Measurements from ENCODE around the gene DNAJC17.

The DNAJC17 gene

GRCh38 chr15:40743485-40743901 is 63.8 kb downstream of the DNAJC17 start:
- DNase-seq (ENCODE audit: low read depth in 2 of 2) = no peak

GRCh38 chr15:40739854-40740253 is 67.4 kb downstream of the DNAJC17 start:
- no peak for DNase-seq (ENCODE audit: low read depth in 2 of 2)

- no peak for DNase-seq (ENCODE audit: low read depth in 2 of 2)
Observed at GRCh38 chr15:40739047-40739446, 68.2 kb downstream of the DNAJC17 start.

GRCh38 chr15:40737048-40737447 is 70.2 kb downstream of the DNAJC17 start:
- no peak for DNase-seq (ENCODE audit: low read depth in 2 of 2)

- DNase-seq (ENCODE audit: low read depth in 2 of 2) = no peak
Observed at GRCh38 chr15:40736575-40736974, 70.7 kb downstream of the DNAJC17 start.

GRCh38 chr15:40731034-40731433 is 76.2 kb downstream of the DNAJC17 start:
- DNase-seq (ENCODE audit: low read depth in 2 of 2) = no peak

GRCh38 chr15:40723919-40724318 is 83.4 kb downstream of the DNAJC17 start:
- no peak for DNase-seq (ENCODE audit: low read depth in 2 of 2)

GRCh38 chr15:40722934-40723333 is 84.3 kb downstream of the DNAJC17 start:
- no peak for DNase-seq (ENCODE audit: low read depth in 2 of 2)

- no peak for DNase-seq (ENCODE audit: low read depth in 2 of 2)
Observed at GRCh38 chr15:40722354-40722753, 84.9 kb downstream of the DNAJC17 start.

- DNase-seq (ENCODE audit: low read depth in 2 of 2) = no peak
Observed at GRCh38 chr15:40721701-40722100, 85.6 kb downstream of the DNAJC17 start.

GRCh38 chr15:40716165-40716564 is 91.1 kb downstream of the DNAJC17 start:
- no peak for DNase-seq (ENCODE audit: low read depth in 2 of 2)
